Panc1 (cell line): ENCODE data around the gene IL2RA. TPM values are rescaled to one million over a fixed set of nuclear protein-coding genes. Genes with fewer than 3 reads are reported as not detected.

Experiments used
- ATAC-seq: fragments of 200-7000 bp; cut with Tn5 transposase; 2 replicates; pipeline ENCODE4 v1.9.1; 2020; ENCODE audit warnings: mild to moderate bottlenecking, moderate library complexity
- BruUV-seq: library from RNA; stranded (reverse); fragments of 400-500 nt; replicated peaks from 2 replicates; lab custom pipeline; 2021; lab: Mats Ljungman, UMichigan
- CTCF ChIA-PET: fragments of 300-600 bp; sonication (Branson Sonifier 250); formaldehyde crosslinking; loops from one replicate; lab custom pipeline; 2022; ENCODE audit warnings: antibody characterized with exemption; lab: Charles Lee
- POLR2A ChIA-PET: fragments of 300-600 bp; sonication (Branson Sonifier 250); formaldehyde crosslinking; loops from one replicate; lab custom pipeline; 2022; ENCODE audit warnings: antibody characterized with exemption; lab: Charles Lee
- DNase-seq: peaks from one replicate; pipeline ENCODE4 v3.0.0-alpha.2; 2010; ENCODE audit warnings: low read depth, low spot score
- H3K27ac ChIP-seq: 2 replicates; pipeline ENCODE4 v1.5.1; 2011; ENCODE audit warnings: mild to moderate bottlenecking, low read length, inconsistent platforms
- H3K27me3 ChIP-seq: fragments of 200-500 bp; sonication (Bioruptor generic); 2 replicates; pipeline ENCODE4 v1.6.0; 2014; ENCODE audit warnings: low read length, inconsistent platforms; ENCODE audit not compliant: control insufficient read depth, insufficient read depth
- H3K36me3 ChIP-seq: fragments of 200-500 bp; sonication (Bioruptor generic); 2 replicates; pipeline ENCODE4 v1.5.1; 2014; ENCODE audit warnings: inconsistent platforms, mild to moderate bottlenecking, low read length, moderate library complexity; ENCODE audit not compliant: control insufficient read depth, insufficient read depth
- H3K4me1 ChIP-seq: 2 replicates; pipeline ENCODE4 v1.5.1; 2011; ENCODE audit warnings: inconsistent platforms, mild to moderate bottlenecking, low read length, moderate library complexity; ENCODE audit not compliant: control insufficient read depth, insufficient read depth
- H3K4me3 ChIP-seq, 2 experiments: 2 replicates each; pipeline ENCODE4 v1.5.1; 2011 to 2012; ENCODE audit warnings: low read depth in 2 of 2, low read length in 2 of 2, mild to moderate bottlenecking in 2 of 2, inconsistent platforms in 1 of 2, moderate library complexity in 1 of 2
- H3K9me3 ChIP-seq: fragments of 200-500 bp; sonication (Bioruptor generic); 2 replicates; pipeline ENCODE4 v1.5.1; 2014; ENCODE audit warnings: low read depth, mild to moderate bottlenecking, inconsistent platforms, low read length, moderate library complexity; ENCODE audit not compliant: control insufficient read depth, insufficient read depth
- POLR2AphosphoS5 ChIP-seq: IDR thresholded peaks from 2 replicates; pipeline ENCODE4 v1.6.1; 2012; ENCODE audit warnings: mild to moderate bottlenecking, low read depth, low read length, moderate library complexity
- SIN3A ChIP-seq: IDR thresholded peaks from 2 replicates; pipeline ENCODE4 v1.6.1; 2012; ENCODE audit warnings: low read depth, mild to moderate bottlenecking, low read length, moderate library complexity, borderline replicate concordance; ENCODE audit not compliant: insufficient read depth
- TCF7L2 ChIP-seq: IDR thresholded peaks from 2 replicates; pipeline ENCODE4 v1.6.1; 2011; ENCODE audit warnings: mild to moderate bottlenecking, low read depth, low read length, inconsistent platforms
- in situ Hi-C: cut with HindIII; loops from 2 replicates; pipeline ENCODE4 v1.10.0; 2016; ENCODE audit warnings: low sequenced_read_pairs, low pct_unique_long_range_greater_than_20kb
- intact Hi-C: fragments of 100-400 bp; cut with micrococcal nuclease; formaldehyde crosslinking; loops from one replicate; pipeline ENCODE4 v1.10.0; 2022; ENCODE audit not compliant: unreplicated experiment
- total RNA-seq: library from RNA; stranded (reverse); gene quantifications from one replicate; pipeline ENCODE4 v1.2.1, GENCODE V29; 2021; ENCODE audit not compliant: unreplicated experiment
- TF ChIP-seq, protein P1 (sequence below), 2 experiments: IDR thresholded peaks; 2 replicates each; pipeline ENCODE4 v1.6.1; 2011 to 2012; ENCODE audit warnings: low read depth in 2 of 2, control low read depth in 1 of 2, low read length in 1 of 2, mild to moderate bottlenecking in 1 of 2, moderate library complexity in 1 of 2; ENCODE audit not compliant: insufficient read depth in 1 of 2
- TF ChIP-seq, protein P2 (sequence below): fragments of 450-650 bp; IDR thresholded peaks from 2 replicates; pipeline ENCODE4 v1.5.1; 2017; ENCODE audit warnings: mild to moderate bottlenecking

The IL2RA gene
- total RNA-seq, 1 experiment from 2014 or later: 0.33 TPM

DNA sequence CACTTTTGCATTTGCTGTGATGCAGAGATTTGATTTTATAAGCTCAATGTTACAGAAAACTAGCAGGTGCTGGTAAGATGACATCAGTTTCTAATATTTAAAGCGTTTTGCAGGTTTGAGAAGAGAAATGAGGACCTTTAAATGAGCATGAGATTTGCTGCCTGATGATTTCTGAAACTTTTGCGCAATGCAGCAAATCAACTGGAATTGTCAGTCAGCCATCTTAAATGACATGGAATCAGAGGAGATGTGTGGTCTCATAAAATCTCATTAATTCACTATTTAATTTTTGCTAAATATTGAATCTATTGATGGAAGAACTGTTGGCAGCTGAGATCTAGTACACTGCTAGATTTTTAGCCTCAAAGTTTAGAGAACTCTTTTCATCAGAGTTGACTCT is 30.6 kb upstream of the IL2RA start:
- H3K36me3 ChIP-seq: peaks cover 4% of the 10 kb centered on the region
- in situ Hi-C loops (no loop called here), intact Hi-C loops (no loop called here)
- ATAC-seq (no peak), DNase-seq (no peak)
- no peaks in the 10 kb centered on the region; the same call in 1 of the 2 replicates for H3K27me3 ChIP-seq
- BruUV-seq: no TSS peak
- TF ChIP-seq TCF7L2: no peak
- TF ChIP-seq POLR2AphosphoS5: no peak
- TF ChIP-seq, protein P1, sequence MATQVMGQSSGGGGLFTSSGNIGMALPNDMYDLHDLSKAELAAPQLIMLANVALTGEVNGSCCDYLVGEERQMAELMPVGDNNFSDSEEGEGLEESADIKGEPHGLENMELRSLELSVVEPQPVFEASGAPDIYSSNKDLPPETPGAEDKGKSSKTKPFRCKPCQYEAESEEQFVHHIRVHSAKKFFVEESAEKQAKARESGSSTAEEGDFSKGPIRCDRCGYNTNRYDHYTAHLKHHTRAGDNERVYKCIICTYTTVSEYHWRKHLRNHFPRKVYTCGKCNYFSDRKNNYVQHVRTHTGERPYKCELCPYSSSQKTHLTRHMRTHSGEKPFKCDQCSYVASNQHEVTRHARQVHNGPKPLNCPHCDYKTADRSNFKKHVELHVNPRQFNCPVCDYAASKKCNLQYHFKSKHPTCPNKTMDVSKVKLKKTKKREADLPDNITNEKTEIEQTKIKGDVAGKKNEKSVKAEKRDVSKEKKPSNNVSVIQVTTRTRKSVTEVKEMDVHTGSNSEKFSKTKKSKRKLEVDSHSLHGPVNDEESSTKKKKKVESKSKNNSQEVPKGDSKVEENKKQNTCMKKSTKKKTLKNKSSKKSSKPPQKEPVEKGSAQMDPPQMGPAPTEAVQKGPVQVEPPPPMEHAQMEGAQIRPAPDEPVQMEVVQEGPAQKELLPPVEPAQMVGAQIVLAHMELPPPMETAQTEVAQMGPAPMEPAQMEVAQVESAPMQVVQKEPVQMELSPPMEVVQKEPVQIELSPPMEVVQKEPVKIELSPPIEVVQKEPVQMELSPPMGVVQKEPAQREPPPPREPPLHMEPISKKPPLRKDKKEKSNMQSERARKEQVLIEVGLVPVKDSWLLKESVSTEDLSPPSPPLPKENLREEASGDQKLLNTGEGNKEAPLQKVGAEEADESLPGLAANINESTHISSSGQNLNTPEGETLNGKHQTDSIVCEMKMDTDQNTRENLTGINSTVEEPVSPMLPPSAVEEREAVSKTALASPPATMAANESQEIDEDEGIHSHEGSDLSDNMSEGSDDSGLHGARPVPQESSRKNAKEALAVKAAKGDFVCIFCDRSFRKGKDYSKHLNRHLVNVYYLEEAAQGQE (IDR thresholded peaks at IDR 0.05; ENCODE audit: insufficient read depth in 1 of 2, low read depth in 2 of 2, low read length in 1 of 2): no peak
- TF ChIP-seq, protein P2, sequence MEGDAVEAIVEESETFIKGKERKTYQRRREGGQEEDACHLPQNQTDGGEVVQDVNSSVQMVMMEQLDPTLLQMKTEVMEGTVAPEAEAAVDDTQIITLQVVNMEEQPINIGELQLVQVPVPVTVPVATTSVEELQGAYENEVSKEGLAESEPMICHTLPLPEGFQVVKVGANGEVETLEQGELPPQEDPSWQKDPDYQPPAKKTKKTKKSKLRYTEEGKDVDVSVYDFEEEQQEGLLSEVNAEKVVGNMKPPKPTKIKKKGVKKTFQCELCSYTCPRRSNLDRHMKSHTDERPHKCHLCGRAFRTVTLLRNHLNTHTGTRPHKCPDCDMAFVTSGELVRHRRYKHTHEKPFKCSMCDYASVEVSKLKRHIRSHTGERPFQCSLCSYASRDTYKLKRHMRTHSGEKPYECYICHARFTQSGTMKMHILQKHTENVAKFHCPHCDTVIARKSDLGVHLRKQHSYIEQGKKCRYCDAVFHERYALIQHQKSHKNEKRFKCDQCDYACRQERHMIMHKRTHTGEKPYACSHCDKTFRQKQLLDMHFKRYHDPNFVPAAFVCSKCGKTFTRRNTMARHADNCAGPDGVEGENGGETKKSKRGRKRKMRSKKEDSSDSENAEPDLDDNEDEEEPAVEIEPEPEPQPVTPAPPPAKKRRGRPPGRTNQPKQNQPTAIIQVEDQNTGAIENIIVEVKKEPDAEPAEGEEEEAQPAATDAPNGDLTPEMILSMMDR: no peak
- no peak for TF ChIP-seq SIN3A
- no peak overlapping the region for H3K4me3 ChIP-seq
- ChIA-PET POLR2A (no interaction called here), CTCF (interaction anchor here (0.5 kb wide), 1 partner anchor 580 kb away, joined by 5 read pairs; no protein-coding TSS in a partner anchor)
- H3K27ac ChIP-seq: no peak overlapping the region
- no peaks in the 10 kb centered on the region for H3K9me3 ChIP-seq
- peaks cover 14% of the 10 kb centered on the region for H3K4me1 ChIP-seq

DNA sequence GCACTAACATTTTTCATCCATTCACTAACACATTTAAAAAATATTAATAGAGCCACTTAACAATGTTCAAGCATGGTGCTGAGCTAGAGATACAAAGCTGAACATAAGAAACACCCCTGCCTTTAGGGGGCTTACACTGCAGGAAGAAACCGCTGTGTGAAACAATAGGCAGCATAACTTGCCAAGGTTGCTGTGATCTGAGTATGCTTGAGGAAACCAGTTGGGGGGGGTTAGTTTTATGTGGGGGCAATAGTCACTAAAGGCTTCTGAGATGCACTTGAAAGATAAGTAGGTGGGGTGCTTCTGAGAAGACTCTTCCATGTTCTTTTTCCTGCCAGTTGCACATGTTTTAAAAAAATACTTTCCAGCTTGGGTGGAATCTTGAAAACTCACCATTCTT is 29.5 kb upstream of the IL2RA start:
- H3K4me3 ChIP-seq: no peak overlapping the region
- ChIA-PET POLR2A (no interaction called here), CTCF (no interaction called here)
- intact Hi-C loops (no loop called here), in situ Hi-C loops (no loop called here)
- no TSS peak for BruUV-seq
- no peak for ATAC-seq
- no peak for DNase-seq
- H3K27me3 ChIP-seq: peaks cover 3% of the 10 kb centered on the region; the same call in 1 of the 2 replicates
- H3K9me3 ChIP-seq: no peaks in the 10 kb centered on the region
- H3K36me3 ChIP-seq: peaks cover 4% of the 10 kb centered on the region
- H3K4me1 ChIP-seq: peaks cover 15% of the 10 kb centered on the region
- no peak for TF ChIP-seq POLR2AphosphoS5
- TF ChIP-seq, protein P1 (IDR thresholded peaks at IDR 0.05; ENCODE audit: insufficient read depth in 1 of 2, low read depth in 2 of 2, low read length in 1 of 2): no peak
- TF ChIP-seq TCF7L2: no peak
- no peak for TF ChIP-seq SIN3A
- TF ChIP-seq, protein P2: no peak
- no peak overlapping the region for H3K27ac ChIP-seq
